IMR-90 (cell line): ENCODE results near the gene LYPD5. TPM values are rescaled to one million over a fixed set of nuclear protein-coding genes. Genes with fewer than 3 reads are reported as not detected.

Experiments
- ATAC-seq: fragments of 200-7000 bp; cut with Tn5 transposase; 2 replicates; pipeline ENCODE4 v1.9.1; 2020; ENCODE audit warnings: low read depth, mild to moderate bottlenecking, moderate library complexity
- BruUV-seq: library from RNA; stranded (reverse); fragments of 400-500 nt; replicated peaks from 2 replicates; lab custom pipeline; 2021; lab: Mats Ljungman, UMichigan
- CTCF ChIA-PET: fragments of 300-600 bp; formaldehyde crosslinking; extraction: SDS; loops from one replicate; lab custom pipeline; 2021; ENCODE audit warnings: antibody characterized with exemption; lab: Yijun Ruan, JAX
- POLR2A ChIA-PET: fragments of 300-600 bp; sonication (Branson Sonifier 250); formaldehyde crosslinking; loops from one replicate; lab custom pipeline; 2022; ENCODE audit warnings: antibody characterized with exemption; ENCODE audit not compliant: unreplicated experiment; lab: Charles Lee
- DNase-seq: peaks from one replicate; pipeline ENCODE4 v3.0.0; 2013
- H2AFZ ChIP-seq: replicated peaks from 2 replicates; pipeline ENCODE3; 2013; ENCODE audit warnings: low read length, mild to moderate bottlenecking; ENCODE audit not compliant: poor library complexity
- H2AK5ac ChIP-seq: 2 replicates; pipeline ENCODE4 v1.6.1; 2013; ENCODE audit warnings: low read depth, low read length, inconsistent platforms
- H2AK9ac ChIP-seq: replicated peaks from 2 replicates; pipeline ENCODE3; 2013; ENCODE audit warnings: mild to moderate bottlenecking, low read depth, low read length, moderate library complexity; ENCODE audit not compliant: poor library complexity
- H2BK120ac ChIP-seq: 2 replicates; pipeline ENCODE4 v1.6.1; 2013; ENCODE audit warnings: low read depth, low read length, inconsistent platforms
- H2BK15ac ChIP-seq: 3 replicates; pipeline ENCODE4 v1.6.1; 2013; ENCODE audit warnings: low read depth, low read length, inconsistent platforms
- H2BK20ac ChIP-seq: 2 replicates; pipeline ENCODE4 v1.6.1; 2013; ENCODE audit warnings: low read depth, mild to moderate bottlenecking, inconsistent platforms, low read length, moderate library complexity
- H2BK5ac ChIP-seq: 2 replicates; pipeline ENCODE4 v1.6.1; 2013; ENCODE audit warnings: mild to moderate bottlenecking, low read depth, low read length, inconsistent platforms; ENCODE audit not compliant: poor library complexity, severe bottlenecking
- H3K14ac ChIP-seq: replicated peaks from 2 replicates; pipeline ENCODE4 v1.6.1; 2013; ENCODE audit warnings: low read depth, low read length, inconsistent platforms
- H3K18ac ChIP-seq: 2 replicates; pipeline ENCODE4 v1.6.1; 2013; ENCODE audit warnings: low read depth, low read length, control low read depth
- H3K23ac ChIP-seq: 2 replicates; pipeline ENCODE4 v1.6.1; 2013; ENCODE audit warnings: low read depth, low read length, inconsistent platforms
- H3K27ac ChIP-seq: 2 replicates; pipeline ENCODE4 v1.5.1; 2013; ENCODE audit warnings: mild to moderate bottlenecking, control low read depth, low read length; ENCODE audit not compliant: insufficient read depth
- H3K27me3 ChIP-seq: 2 replicates; pipeline ENCODE4 v1.6.1; 2013; ENCODE audit warnings: low read length; ENCODE audit not compliant: control insufficient read depth, insufficient read depth
- H3K36me3 ChIP-seq: 2 replicates; pipeline ENCODE4 v1.6.1; 2013; ENCODE audit warnings: low read length, mixed read lengths; ENCODE audit not compliant: control insufficient read depth, insufficient read depth
- H3K4ac ChIP-seq: 2 replicates; pipeline ENCODE4 v1.6.1; 2013; ENCODE audit warnings: low read depth, low read length, inconsistent platforms
- H3K4me1 ChIP-seq: 2 replicates; pipeline ENCODE4 v1.6.1; 2013; ENCODE audit warnings: low read length, mixed read lengths; ENCODE audit not compliant: control insufficient read depth, insufficient read depth
- H3K4me2 ChIP-seq: 2 replicates; pipeline ENCODE4 v1.6.1; 2013; ENCODE audit warnings: low read depth, mild to moderate bottlenecking, control low read depth, low read length, moderate library complexity
- H3K4me3 ChIP-seq: 2 replicates; pipeline ENCODE4 v1.5.1; 2013; ENCODE audit warnings: low read depth, mild to moderate bottlenecking, control low read depth, low read length, moderate library complexity; ENCODE audit not compliant: insufficient read depth
- H3K56ac ChIP-seq: 2 replicates; pipeline ENCODE4 v1.6.1; 2013; ENCODE audit warnings: low read length, inconsistent platforms; ENCODE audit not compliant: insufficient read depth; ENCODE audit errors: extremely low read depth
- H3K79me1 ChIP-seq, 2 experiments: 2 replicates each; pipeline ENCODE4 v1.6.1; 2013; ENCODE audit warnings: low read length in 2 of 2, inconsistent platforms in 1 of 2, low read depth in 1 of 2
- H3K9ac ChIP-seq: 2 replicates; pipeline ENCODE4 v1.6.1; 2013; ENCODE audit warnings: low read depth, low read length, control low read depth
- H3K9me1 ChIP-seq: 2 replicates; pipeline ENCODE4 v1.6.1; 2013; ENCODE audit warnings: low read length, inconsistent platforms; ENCODE audit not compliant: insufficient read depth
- H3K9me3 ChIP-seq: 2 replicates; pipeline ENCODE4 v1.6.1; 2013; ENCODE audit warnings: low read length; ENCODE audit not compliant: control insufficient read depth, insufficient read depth
- H4K20me1 ChIP-seq: 2 replicates; pipeline ENCODE4 v1.6.1; 2013; ENCODE audit warnings: low read length, inconsistent platforms; ENCODE audit not compliant: insufficient read depth
- H4K5ac ChIP-seq: 2 replicates; pipeline ENCODE4 v1.6.1; 2013; ENCODE audit warnings: mild to moderate bottlenecking, low read depth, low read length, control low read depth
- H4K8ac ChIP-seq, 2 experiments: 2 replicates each; pipeline ENCODE4 v1.6.1; 2013; ENCODE audit warnings: low read depth in 2 of 2, low read length in 2 of 2, control low read depth in 1 of 2, inconsistent platforms in 1 of 2
- H4K91ac ChIP-seq: 2 replicates; pipeline ENCODE4 v1.6.1; 2013; ENCODE audit warnings: low read depth, low read length, inconsistent platforms; ENCODE audit not compliant: insufficient read depth
- CHD1 ChIP-seq: IDR thresholded peaks from 2 replicates; pipeline ENCODE4 v1.6.1; 2012; ENCODE audit warnings: low read depth, low read length, improper control_type of control experiment
- RCOR1 ChIP-seq: IDR thresholded peaks from 2 replicates; pipeline ENCODE4 v1.6.1; 2012; ENCODE audit warnings: mild to moderate bottlenecking, low read length, improper control_type of control experiment; ENCODE audit not compliant: insufficient replicate concordance
- WGBS, 2 experiments: methylation state at CpG; one replicate each; pipeline versions ENCODE4 v1.1.5 to v1.1.7; 2013; ENCODE audit warnings: missing lambda C conversion rate in 2 of 2; ENCODE audit not compliant: insufficient read length in 1 of 2; ENCODE audit errors: extremely low coverage in 2 of 2; 5-methylcytosine and 5-hydroxymethylcytosine counted together
- dilution Hi-C: fragments of 300-500 bp; cut with HindIII; formaldehyde crosslinking; loops from one replicate; pipeline ENCODE4 v1.14.3; 2018; ENCODE audit warnings: low sequenced_read_pairs; ENCODE audit not compliant: unreplicated experiment
- in situ Hi-C: fragments of 300-500 bp; cut with MboI; formaldehyde crosslinking; loops from 3 replicates; pipeline ENCODE4 v1.14.3; 2019; ENCODE audit warnings: low sequenced_read_pairs, inconsistent platforms, mixed read lengths
- intact Hi-C: fragments of 100-400 bp; cut with micrococcal nuclease; formaldehyde crosslinking; loops from 2 replicates; pipeline ENCODE4 v1.10.0; 2022
- polyA plus RNA-seq, 3 experiments: library from polyadenylated mRNA; depleted of rRNA; stranded (reverse); fragments of >200 nt; gene quantifications; 2 replicates each; pipeline ENCODE4 v1.2.3, GENCODE V29; 2012; ENCODE audit warnings: low replicate concordance in 1 of 3
- total RNA-seq: library from RNA; depleted of rRNA; stranded (reverse); fragments of >200 nt; gene quantifications from 2 replicates; pipeline ENCODE4 v1.2.3, GENCODE V29; 2012

Gene LYPD5
- total and polyA plus RNA-seq, 2 of the 4 experiments (the other 2 are of a cell fraction) = 0.31 to 0.36 TPM

GRCh38 chr19:43812688-43813087 is 10.4 kb upstream of the LYPD5 start:
- Histone ChIP-seq H4K8ac (no peak overlapping the region), H3K18ac (no peak overlapping the region), H3K36me3 (no peaks in the 10 kb centered on the region), H3K4me2 (no peak overlapping the region), H3K27ac (no peak overlapping the region), H3K9ac (no peak overlapping the region), H2BK15ac (no peak overlapping the region), H2AFZ (no peak overlapping the region), H4K91ac (no peak overlapping the region), H3K56ac (no peak overlapping the region), H3K4me1 (no peaks in the 10 kb centered on the region), H3K4me3 (no peak overlapping the region), H3K9me1 (no peaks in the 10 kb centered on the region), H2AK5ac (no peak overlapping the region), H3K4ac (no peak overlapping the region), H2BK20ac (no peak overlapping the region), H3K27me3 (peaks cover 8% of the 10 kb centered on the region), H3K14ac (no peak overlapping the region), H3K79me1 (no peaks in the 10 kb centered on the region), H3K9me3 (no peaks in the 10 kb centered on the region), H2BK120ac (no peak overlapping the region), H3K23ac (no peak overlapping the region), H4K20me1 (no peaks in the 10 kb centered on the region), H4K5ac (no peak overlapping the region), H2BK5ac (no peak overlapping the region), H2AK9ac (no peak overlapping the region)
- no peak for ATAC-seq
- no TSS peak for BruUV-seq
- TF ChIP-seq CHD1 (no peak), RCOR1 (no peak)
- DNase-seq = no peak
- in situ Hi-C loops = no loop called here
- CTCF ChIA-PET = no interaction called here
- POLR2A ChIA-PET = no interaction called here
- intact Hi-C loops = no loop called here
- WGBS, 2 experiments = no CpG with 5 or more reads among the region's 6 CpGs
- dilution Hi-C loops = no loop called here
